SW 1271 (cell line): ENCODE measurements around the gene GAK.

Experiments used
- DNase-seq, 2 experiments: peaks; one replicate each; lab custom pipeline; 2025; lab: John Stamatoyannopoulos, UW

GAK gene

DNA sequence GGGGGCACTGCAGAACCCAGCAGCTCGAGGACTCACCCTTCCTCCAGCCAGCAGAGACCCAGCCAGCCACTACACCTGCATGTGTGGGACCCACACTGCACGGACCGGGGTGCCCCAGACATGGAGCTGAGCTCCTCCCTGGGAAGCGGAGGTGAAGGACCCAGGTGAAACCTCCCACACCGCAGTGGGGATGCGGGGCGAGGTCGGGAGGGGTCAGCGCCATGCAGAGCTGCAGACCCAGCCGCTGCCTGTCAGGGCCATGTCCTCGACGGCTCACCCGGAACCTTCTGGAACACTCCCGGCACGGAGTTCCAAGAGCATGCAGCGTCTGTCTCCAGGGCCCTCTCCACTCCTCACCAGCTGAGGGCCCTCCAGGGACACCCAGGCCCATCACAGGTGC is 42.6 kb downstream of the GAK start:
- DNase-seq, result no peak

GRCh38 chr4:888029-888428 is 44.1 kb downstream of the GAK start:
- no peak for DNase-seq

DNA sequence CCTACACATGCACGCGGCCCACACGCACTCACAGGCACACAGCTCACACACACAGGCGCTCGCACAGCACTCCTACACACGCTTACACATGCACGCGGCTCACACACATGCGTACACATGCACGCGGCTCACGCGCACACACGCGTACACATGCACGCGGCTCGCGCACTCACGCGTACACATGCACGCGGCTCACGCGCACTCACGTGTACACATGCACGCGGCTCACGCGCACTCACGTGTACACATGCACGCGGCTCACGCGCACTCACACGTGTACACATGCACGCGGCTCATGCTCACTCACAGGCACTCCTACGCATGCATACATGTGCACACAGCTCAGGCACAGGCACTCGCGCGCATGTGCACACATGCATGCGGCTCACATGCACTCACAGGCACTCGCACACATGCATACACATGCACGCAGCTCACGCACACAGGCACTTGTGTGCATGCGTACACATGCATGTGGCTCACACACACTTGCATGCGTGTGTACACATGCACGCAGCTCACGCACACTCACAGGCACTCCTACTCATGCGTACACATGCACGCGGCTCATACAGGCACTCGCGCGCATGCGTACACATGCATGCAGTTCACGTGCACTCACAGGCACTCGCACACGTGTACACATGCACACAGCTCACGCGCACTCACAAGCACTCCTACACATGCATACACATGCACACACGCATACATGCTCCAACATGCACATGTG is 44.9 kb downstream of the GAK start:
- no peak for DNase-seq

DNA sequence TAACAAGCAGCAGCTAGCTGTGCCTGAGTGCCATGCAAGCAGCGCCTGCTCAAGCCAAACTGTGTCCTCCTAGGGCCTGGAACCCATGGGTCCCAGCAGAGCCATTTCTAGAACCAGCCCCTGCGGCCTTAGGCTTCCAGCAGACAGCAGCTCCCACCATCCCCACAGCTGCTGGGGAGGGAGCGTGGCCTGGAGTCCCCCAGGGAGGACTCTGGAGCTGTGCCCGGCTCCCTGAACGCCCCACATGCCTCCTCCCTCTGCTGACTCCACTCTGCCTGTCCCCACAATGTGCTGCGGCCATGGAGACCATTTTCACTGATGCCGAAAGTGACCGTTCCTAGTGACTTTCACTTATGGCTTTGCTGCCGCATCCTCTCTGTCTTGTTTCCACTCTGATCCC is 45.9 kb downstream of the GAK start:
- DNase-seq, result no peak

GRCh38 chr4:885353-885752 is 46.8 kb downstream of the GAK start:
- DNase-seq, result no peak

- no peak for DNase-seq
These were observed 47.2 kb downstream of the GAK start for GRCh38 chr4:884896-885295.

DNA sequence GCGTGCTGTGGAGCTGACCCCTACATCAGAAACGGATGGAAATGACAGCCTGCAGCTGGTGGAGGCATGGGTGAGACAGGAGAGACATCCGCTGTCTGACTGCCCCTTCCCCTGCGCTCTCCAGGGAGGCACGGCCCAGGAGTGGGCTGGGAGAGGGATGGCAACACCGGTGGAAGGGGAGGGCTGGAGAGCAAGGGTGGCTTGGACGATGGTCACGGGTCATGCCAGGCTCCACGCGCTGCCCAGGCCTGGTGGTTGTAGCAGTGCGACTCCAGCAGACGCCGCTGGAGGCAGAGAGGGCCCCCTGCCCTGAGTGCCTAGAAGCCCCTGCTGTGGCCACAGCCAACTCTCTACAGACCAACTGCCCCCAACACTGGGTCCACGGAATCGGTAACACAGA is 47.9 kb downstream of the GAK start:
- DNase-seq, result no peak

DNA sequence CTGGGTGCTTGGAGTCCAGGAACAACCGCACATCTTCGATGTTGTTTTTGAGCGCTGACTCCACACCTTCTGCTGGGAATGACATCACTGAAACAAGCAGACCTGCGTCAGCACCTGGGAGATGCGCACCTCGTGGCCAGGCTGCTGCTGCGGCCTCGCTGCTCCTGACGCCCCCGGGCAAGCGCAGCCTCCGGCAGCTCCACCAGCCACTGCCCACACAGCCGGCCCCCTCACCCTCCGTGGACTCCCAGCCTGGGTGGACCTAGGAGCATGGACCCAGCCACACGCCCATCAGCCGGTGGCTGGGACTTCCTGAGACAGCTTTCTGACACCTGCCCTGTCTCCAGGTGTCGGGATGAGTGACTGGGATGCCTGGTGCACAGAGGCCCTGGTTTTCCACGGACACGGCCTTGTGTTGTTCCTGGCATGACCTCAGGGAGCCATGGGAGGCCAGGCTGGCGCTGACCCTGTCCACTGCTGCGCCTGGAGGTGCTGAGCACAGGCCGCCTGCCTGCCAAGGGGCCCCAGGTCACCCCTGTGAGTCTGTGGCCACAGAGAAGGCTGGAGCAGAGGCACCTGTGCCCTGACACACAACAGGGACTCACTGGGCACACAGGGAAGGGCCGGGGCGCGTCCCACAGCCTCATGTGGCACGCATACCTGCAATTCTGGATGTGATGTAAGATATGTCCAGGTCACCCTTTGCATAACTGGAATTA is 48.6 kb downstream of the GAK start:
- DNase-seq, result no peak

DNA sequence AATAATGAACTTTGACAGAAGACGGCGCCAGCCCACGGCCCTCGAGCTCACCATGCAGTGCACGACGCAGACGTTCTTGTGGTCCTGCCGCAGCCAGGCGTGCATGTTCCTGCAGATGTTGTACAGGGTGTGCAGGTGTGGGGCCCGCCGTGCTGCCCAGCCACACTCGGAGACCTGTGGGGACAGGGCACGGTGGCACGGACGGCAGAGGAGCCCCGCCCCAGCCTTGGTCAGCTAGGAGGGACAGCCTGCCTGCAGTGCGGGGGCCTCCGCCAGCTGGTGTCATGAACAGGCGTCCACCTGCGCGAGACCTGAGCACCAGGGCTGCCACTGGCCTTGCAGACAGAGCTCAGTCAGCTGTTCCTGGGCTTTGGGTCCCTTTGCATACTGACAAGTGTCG is 49.5 kb downstream of the GAK start:
- DNase-seq, result no peak

- no peak for DNase-seq
These were observed 50.4 kb downstream of the GAK start for GRCh38 chr4:881709-882108.

DNA sequence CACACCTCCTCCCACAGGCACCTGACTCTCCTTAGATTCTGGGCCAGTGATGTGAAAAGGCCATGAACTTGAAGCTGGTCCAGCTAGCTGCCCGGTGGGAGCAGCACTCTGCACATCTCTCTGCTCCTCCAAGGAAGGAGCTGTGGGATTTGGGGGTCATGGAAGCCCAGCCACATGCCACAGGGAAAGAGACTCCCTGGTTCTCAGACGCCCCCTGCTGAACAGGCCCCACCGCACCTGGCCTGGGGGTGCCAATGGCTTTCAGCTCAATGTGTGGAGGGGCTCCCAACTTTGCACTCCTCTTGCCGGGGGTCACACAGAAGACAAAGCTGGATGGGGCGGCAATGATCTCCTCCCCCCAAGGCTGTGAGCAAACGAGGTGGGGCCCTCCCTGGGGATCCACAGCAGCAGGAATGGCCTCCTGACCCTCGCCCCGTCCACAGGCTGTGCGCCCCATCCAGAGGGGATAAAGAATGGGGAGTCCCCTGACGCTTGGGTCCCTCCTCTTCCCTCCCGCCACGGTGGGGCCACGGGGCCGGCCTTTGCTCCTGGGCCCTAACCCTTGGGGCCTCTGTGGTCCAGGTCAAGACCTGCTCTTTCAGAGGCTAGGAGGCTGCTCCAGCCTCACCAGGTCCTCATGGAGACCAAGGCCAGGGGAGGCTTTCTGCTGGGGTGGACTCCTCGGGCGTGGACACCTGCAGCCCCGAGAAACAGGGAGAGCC is 51.3 kb downstream of the GAK start:
- no peak for DNase-seq

DNA sequence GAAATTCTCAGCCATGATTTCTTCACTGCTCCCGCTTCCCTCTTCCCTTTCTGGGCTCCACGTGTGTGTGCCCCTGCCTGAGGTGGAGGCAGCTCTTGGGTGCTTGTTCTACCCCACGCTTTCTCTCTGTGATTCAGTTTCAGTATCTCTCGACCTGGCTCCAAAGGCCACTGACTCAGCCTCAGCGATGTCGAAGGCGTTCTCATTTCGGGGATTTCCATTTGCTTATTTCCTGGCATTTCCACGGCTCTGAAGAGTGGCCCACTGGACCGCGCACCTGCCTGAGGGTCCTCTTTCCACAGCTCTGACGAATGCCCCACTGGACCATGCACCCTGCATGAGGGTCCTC is 52.4 kb downstream of the GAK start:
- no peak for DNase-seq

DNA sequence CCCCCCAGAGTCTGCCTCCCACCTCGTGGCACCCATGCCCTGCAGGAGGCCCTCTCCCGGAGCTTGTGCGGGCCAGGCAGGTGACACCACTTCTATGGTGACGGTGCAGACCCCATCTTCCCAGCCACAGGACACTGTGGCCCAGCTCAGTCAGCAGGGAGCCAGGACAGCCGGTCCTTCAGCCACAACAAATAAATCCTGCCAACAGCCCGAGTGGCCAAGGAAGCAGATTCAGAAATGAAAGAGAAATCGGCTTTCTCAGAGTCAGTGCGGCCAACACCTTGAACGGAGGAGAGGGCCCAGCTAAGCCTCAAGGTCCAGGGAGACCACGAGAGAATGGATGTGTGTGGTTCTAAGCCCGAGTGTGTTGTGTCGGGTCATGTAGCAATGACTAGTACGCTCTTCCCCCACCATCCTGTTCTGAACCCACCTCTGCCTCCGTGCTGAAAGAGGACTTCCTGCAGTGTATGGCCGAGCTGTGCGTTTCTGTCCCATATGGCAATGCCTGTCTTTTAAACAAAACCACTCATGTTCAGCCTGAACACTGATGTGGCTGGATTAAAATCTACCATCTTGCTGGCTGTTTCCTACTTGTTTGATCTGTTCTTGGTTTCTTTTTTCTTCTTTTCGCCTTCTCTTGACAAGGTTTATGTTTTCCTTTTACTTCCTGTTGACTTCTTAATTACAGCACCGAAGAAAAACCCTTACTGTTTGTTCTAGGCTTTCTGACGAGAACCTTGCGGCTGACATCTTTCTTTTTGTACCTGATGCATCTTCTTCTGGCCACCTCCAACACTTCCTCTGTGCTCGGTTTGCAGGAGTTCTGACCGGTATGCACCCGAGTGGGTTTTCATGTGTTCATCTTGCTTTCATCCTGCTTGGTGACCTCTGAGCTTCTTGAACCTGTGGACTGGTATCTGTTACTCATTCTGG is 53.1 kb downstream of the GAK start:
- no peak for DNase-seq

GRCh38 chr4:877502-877901 is 54.6 kb downstream of the GAK start:
- DNase-seq, result no peak

DNA sequence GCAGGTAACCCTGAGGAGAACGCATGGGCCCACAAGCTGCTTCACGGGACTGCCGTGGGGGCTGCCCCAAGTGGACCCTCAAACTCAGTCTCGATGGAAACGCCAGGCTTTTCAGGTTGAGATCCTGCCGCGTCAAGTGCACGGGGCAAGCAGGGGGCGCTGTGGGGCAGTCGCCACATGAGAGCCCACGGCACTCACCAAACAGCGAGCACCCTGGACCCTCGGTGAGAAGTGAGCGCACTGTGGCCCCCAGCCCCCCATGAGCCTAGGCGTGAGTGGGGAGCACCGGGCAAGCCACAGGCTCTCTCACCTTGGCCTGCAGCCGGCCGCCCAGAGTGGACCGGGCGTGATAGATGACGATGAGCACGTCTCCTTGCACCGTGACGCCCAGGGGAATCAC is 55.3 kb downstream of the GAK start:
- DNase-seq, result no peak

DNA sequence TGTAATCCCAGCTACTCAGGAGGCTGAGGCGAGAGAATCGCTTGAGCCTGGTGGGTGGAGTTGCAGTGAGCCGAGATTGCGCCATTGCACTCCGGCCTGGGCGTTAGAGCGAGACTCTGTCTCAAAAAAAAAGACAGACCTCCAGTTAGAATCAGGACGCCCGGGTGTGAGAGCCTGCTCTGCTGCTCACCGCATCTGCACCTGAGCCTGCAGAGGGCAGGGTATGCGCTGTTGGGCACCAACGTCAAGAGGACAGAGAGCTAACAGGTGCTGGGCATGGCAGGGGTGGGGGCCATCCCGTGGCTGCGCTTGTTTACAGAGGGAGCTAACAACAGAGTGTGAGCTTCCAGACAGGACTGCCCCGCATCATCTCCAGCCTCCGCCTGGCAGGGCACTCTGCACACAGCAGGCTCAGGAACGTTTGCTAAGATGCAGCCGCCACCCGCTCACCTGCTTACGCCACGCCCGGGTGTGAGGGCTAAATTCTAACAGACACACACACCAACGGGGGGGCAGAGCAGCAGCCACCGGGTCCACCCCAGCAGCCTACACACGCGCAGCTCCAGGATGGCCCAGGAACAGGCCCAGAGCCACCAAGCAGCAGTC is 56.2 kb downstream of the GAK start:
- DNase-seq, result no peak

GRCh38 chr4:874971-875817 is 56.9 kb downstream of the GAK start:
- no peak for DNase-seq

GRCh38 chr4:874056-874455 is 58.1 kb downstream of the GAK start:
- DNase-seq, result no peak

DNA sequence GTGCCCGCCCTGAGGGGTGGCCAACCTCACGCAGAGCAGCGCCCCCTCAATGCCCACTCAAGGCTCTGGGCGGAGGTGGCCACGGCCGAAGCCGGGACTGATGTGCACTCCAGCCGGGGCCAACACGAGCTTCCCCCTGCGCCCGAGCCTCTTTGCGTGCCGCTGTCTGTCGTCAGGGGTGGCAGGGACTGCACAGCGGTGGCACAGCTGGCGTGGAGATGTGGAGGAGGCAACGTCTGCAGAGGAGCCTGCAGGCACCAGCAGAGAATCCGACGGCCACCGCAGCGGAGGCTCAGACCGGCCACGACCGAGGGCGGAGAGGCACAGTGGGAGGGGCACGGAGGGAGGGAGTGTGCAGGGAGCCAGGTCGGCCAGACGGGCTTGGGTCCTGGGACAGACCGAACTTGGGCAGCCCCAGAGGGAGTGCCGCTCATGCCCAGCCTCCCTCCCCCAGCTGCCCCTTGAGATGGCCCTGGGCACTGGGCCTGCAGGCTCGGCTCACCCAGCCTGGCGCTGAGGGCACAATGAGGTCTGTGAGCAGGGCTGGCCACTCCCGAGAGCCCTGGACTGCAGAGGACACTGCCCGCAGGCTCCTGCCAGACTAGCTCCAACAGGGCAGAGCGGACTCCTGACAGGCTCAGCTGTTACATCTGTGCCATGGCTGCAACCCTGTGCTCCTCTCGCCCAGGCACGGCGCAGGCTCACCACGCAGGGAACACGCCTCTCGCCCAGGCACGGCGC is 59.7 kb downstream of the GAK start:
- DNase-seq, result no peak

GRCh38 chr4:871484-871883 is 60.6 kb downstream of the GAK start:
- no peak for DNase-seq
